ENCODE results near the gene GNA14. TPM values are rescaled to one million over a fixed set of nuclear protein-coding genes. Genes with fewer than 3 reads are reported as not detected.

Gene GNA14
- total and polyA plus RNA-seq, 2 experiments from 2014 or later, result 3.9 to 10.5 TPM

DNA sequence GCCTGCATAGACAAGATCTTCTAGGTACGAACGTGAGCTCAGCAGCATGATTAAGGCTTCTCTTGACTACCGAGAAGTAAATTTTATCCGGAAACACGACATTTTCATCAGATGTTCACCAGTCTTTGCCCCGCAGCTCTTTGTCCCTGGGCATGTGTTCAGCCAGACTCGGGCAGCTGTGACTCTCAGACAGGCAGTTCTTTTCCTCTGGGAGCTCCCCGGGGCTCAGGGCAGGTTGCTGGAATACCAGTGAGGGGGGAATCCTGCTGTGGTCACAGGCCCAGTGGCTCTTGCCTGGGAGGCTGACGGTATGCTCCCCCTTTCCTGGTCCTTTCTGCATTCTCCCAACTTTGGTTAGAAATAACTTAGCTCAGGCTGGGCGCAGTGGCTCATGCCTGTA is 186.1 kb downstream of the GNA14 start (continued):
- TF ChIP-seq, protein P1, sequence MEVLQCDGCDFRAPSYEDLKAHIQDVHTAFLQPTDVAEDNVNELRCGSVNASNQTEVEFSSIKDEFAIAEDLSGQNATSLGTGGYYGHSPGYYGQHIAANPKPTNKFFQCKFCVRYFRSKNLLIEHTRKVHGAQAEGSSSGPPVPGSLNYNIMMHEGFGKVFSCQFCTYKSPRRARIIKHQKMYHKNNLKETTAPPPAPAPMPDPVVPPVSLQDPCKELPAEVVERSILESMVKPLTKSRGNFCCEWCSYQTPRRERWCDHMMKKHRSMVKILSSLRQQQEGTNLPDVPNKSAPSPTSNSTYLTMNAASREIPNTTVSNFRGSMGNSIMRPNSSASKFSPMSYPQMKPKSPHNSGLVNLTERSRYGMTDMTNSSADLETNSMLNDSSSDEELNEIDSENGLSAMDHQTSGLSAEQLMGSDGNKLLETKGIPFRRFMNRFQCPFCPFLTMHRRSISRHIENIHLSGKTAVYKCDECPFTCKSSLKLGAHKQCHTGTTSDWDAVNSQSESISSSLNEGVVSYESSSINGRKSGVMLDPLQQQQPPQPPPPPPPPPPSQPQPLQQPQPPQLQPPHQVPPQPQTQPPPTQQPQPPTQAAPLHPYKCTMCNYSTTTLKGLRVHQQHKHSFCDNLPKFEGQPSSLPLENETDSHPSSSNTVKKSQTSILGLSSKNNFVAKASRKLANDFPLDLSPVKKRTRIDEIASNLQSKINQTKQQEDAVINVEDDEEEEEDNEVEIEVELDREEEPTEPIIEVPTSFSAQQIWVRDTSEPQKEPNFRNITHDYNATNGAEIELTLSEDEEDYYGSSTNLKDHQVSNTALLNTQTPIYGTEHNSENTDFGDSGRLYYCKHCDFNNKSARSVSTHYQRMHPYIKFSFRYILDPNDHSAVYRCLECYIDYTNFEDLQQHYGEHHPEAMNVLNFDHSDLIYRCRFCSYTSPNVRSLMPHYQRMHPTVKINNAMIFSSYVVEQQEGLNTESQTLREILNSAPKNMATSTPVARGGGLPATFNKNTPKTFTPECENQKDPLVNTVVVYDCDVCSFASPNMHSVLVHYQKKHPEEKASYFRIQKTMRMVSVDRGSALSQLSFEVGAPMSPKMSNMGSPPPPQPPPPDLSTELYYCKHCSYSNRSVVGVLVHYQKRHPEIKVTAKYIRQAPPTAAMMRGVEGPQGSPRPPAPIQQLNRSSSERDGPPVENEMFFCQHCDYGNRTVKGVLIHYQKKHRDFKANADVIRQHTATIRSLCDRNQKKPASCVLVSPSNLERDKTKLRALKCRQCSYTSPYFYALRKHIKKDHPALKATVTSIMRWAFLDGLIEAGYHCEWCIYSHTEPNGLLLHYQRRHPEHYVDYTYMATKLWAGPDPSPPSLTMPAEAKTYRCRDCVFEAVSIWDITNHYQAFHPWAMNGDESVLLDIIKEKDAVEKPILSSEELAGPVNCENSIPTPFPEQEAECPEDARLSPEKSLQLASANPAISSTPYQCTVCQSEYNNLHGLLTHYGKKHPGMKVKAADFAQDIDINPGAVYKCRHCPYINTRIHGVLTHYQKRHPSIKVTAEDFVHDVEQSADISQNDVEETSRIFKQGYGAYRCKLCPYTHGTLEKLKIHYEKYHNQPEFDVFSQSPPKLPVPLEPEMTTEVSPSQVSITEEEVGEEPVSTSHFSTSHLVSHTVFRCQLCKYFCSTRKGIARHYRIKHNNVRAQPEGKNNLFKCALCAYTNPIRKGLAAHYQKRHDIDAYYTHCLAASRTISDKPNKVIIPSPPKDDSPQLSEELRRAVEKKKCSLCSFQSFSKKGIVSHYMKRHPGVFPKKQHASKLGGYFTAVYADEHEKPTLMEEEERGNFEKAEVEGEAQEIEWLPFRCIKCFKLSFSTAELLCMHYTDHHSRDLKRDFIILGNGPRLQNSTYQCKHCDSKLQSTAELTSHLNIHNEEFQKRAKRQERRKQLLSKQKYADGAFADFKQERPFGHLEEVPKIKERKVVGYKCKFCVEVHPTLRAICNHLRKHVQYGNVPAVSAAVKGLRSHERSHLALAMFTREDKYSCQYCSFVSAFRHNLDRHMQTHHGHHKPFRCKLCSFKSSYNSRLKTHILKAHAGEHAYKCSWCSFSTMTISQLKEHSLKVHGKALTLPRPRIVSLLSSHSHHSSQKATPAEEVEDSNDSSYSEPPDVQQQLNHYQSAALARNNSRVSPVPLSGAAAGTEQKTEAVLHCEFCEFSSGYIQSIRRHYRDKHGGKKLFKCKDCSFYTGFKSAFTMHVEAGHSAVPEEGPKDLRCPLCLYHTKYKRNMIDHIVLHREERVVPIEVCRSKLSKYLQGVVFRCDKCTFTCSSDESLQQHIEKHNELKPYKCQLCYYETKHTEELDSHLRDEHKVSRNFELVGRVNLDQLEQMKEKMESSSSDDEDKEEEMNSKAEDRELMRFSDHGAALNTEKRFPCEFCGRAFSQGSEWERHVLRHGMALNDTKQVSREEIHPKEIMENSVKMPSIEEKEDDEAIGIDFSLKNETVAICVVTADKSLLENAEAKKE (CRISPR knock-in tag; IDR thresholded peaks at IDR 0.05), result no peak
- TF ChIP-seq STAT1 (IDR thresholded peaks at IDR 0.05; ENCODE audit: unreplicated experiment), result no peak

DNA sequence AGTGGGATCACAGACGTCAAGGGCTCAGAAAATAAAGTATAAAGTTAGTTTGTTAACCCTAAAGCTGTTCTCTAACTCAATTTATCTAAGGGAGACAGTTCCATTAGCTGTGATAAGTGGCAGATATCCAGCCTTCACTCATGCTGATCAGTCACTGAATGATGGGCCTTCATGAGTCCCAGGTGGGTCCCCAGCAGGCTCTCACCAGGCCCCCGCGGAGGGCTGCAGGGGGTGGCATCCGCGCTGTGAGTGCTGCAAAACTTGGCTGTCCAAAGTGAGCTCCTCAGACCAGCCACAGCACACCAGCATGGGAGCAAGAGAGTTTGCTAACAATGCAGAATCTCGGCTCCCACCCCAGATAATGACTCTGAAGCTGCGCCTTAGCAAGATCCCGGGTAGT is 187.2 kb downstream of the GNA14 start:
- no peaks in the 10 kb centered on the region for H3K27me3 Mint-ChIP-seq (ENCODE audit: insufficient read depth, low read depth, poor library complexity)
- H3K27ac ChIP-seq (ENCODE audit: low read depth), result no peak overlapping the region
- ATAC-seq, result no peak
- peaks cover 37% of the 10 kb centered on the region for H3K4me1 Mint-ChIP-seq
- no peaks in the 10 kb centered on the region for H4K20me1 ChIP-seq (replicated peaks; ENCODE audit: insufficient read depth)
- no peak for DNase-seq (ENCODE audit: low spot score)
- H3K27ac Mint-ChIP-seq, result no peak overlapping the region
- no peaks in the 10 kb centered on the region for H3K27me3 ChIP-seq (ENCODE audit: insufficient read depth)
- H3K4me3 ChIP-seq, result no peak overlapping the region
- no peaks in the 10 kb centered on the region for H3K79me2 ChIP-seq (replicated peaks; ENCODE audit: insufficient read depth)
- no peaks in the 10 kb centered on the region for H3K36me3 Mint-ChIP-seq (ENCODE audit: low read depth)
- H3K4me1 ChIP-seq (ENCODE audit: insufficient read depth), result peaks cover 7% of the 10 kb centered on the region; the same call in 1 of the 2 replicates
- peaks cover 2% of the 10 kb centered on the region; the same call in 1 of the 3 replicates for H3K9me3 Mint-ChIP-seq
- H3K36me3 ChIP-seq (ENCODE audit: insufficient read depth), result no peaks in the 10 kb centered on the region
- no peak overlapping the region; the same call in 1 of the 2 replicates for H2AFZ ChIP-seq
- no peak overlapping the region for H3K4me3 Mint-ChIP-seq
- H3F3A ChIP-seq (replicated peaks; ENCODE audit: low read depth), result no peaks in the 10 kb centered on the region
- 0 out of 2 replicates have a peak, but pooled peaks cover 8% of the 10 kb centered on the region for H3K9me2 ChIP-seq (ENCODE audit: insufficient read depth)
- H3K4me2 ChIP-seq, result no peak overlapping the region
- no peak for TF ChIP-seq POLR2AphosphoS5 (IDR thresholded peaks at IDR 0.05; ENCODE audit: low read depth)
- TF ChIP-seq STAT1 (IDR thresholded peaks at IDR 0.05; ENCODE audit: unreplicated experiment), result no peak
- no peak for TF ChIP-seq NANOG (IDR thresholded peaks at IDR 0.05; ENCODE audit: borderline replicate concordance)
- TF ChIP-seq, protein P1 (CRISPR knock-in tag; IDR thresholded peaks at IDR 0.05), result no peak
- no peak for TF ChIP-seq EZH2phosphoT487 (IDR thresholded peaks at IDR 0.05; ENCODE audit: unreplicated experiment)
- no peak for TF ChIP-seq ZNF331 (CRISPR knock-in tag; IDR thresholded peaks at IDR 0.05; ENCODE audit: low read depth)
- no peak for TF ChIP-seq EZH2 (IDR thresholded peaks at IDR 0.05; ENCODE audit: low read depth, unreplicated experiment)
- no peak for TF ChIP-seq CREB1 (CRISPR knock-in tag; IDR thresholded peaks at IDR 0.05; ENCODE audit: low read depth)
- no peak for TF ChIP-seq JUNB (IDR thresholded peaks at IDR 0.05; ENCODE audit: unreplicated experiment)

Data from GM23338 (cell line).